ENCODE measurements around the gene ZNF474. TPM values are rescaled to one million over a fixed set of nuclear protein-coding genes. Genes with fewer than 3 reads are reported as not detected.
A peak's percentile ranks its signal among the peaks of the same experiment; 100 is the strongest.

ZNF474 gene
- total RNA-seq, 1 donor from 2014 or later, result not detected

DNA sequence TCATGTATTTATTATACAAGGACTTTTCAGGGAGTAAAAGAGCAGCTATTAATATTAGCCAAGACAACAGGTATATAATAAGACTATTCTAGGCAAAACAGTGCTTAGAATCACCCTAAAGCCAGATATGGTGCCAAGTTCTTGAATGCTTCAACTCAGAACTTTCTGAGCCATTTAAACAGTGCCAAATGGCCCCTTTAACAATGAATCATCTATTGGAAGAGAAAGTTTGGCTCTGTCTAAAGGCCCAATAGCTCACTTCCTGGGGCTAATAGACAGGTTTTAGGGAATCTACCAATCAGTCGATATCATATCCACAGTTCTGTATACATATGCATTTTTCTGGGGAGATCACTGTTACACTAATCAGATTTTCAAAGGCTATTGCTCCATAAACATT lies 42.9 kb downstream of the ZNF474 start:
- intact Hi-C loops (cut with DNase I), result no loop called here
- ATAC-seq (ENCODE audit: poor library complexity) (no peak), DNase-seq (no peak)

DNA sequence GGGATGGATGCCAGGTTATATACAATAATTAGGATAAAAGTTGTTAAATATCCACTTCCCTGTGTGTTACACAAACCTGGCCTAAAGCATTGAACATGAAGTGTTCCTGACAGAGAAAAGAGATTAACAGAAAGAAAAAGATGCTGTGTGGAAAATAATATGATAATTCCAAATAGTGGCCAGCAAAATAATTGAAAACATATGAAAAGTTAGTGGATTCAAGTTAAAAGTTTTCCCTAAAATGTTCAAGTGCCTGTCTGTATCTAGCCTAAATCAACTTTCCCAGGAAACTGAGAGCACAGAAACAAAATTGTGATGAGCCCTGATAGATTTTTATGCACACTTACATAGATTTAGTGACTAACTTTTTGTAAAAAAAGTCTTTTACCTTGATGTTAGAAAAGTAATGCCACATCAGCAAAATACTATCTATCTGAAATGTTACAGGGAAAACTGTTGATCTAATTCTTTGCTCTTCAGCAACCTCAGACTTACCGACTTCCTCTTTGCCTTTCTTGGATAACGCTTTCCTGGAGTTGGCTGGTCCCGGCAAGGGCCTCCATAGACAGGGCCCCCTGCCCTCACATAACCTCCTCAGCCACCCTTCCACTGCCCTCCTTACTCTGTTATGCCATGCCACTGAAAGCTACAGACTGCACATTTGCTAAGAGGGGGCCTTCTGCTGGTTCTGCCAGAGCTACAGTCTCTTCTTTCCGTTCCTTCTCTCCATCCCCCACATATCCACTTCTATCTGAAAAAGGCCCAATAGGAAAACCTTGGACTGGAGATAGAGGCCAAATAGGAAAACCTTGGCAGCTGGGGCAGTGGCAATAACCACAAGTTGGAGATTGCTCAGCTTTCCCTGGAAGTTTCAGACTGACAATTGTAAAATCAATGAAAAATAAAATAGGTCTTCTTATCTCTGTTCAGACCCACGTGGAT lies 44.4 kb downstream of the ZNF474 start:
- ATAC-seq (ENCODE audit: poor library complexity) (no peak), DNase-seq (no peak)
- intact Hi-C loops (cut with DNase I), result no loop called here

DNA sequence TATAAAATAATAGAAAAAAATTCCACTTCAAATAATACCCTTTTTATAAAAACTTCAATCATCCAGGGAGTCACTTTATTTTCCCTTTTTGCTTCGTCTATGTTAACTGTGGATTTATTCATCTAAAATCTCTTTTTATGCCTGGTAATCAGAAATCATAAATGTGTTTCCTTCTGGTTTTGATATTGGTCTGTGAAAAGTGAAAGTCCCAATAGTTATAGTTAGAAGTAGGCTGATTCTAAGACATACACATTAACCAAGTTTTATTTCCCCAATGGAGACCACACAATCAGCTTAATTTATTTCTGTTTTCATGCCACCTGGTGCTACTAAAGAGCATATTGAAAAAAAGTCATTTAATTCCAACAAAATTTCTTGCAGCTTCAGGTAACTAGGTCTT lies 45.7 kb downstream of the ZNF474 start:
- ATAC-seq (ENCODE audit: poor library complexity), result no peak
- intact Hi-C loops (cut with DNase I), result no loop called here
- DNase-seq, result no peak

DNA sequence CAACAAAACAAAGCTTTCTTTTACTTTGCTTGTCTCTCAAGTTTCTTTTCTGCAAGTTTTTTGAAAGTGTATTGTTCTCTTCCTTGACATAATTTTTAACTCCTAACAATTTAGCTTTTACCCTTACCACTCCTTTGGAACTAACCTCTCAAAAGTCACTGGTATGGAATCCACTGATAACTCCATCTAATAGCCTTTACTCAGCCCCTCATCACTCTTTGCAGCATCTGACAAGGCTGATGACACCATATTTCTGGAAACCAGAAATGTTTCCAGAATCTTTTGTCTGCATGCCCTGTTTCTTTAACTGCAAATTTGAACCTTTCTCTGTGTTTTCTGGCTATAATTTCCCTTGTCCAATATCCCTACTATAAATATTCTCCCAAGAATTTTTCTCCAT lies 46.5 kb downstream of the ZNF474 start:
- DNase-seq, result no peak
- no peak for ATAC-seq (ENCODE audit: poor library complexity)
- intact Hi-C loops (cut with DNase I), result no loop called here

DNA sequence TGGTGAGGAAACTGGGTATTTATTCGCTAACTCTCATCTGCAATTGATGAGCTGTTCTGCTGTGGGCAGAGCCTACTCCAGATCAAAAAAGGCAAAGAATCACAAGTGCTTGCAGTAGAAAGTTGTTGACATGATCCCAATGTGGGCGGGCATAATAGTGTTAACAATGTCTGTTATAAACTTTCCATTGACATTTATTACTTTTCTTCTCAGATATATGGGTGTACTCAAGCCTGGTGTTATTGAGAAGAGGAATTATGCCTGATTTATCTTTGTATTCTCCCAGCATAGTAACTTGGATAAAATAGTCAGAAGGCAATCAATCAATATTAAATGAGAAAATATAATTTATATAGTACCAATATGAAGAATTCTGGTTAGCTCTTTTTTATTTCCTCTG lies 47.8 kb downstream of the ZNF474 start:
- ATAC-seq (ENCODE audit: poor library complexity) (no peak), DNase-seq (no peak)
- intact Hi-C loops (cut with DNase I), result no loop called here

DNA sequence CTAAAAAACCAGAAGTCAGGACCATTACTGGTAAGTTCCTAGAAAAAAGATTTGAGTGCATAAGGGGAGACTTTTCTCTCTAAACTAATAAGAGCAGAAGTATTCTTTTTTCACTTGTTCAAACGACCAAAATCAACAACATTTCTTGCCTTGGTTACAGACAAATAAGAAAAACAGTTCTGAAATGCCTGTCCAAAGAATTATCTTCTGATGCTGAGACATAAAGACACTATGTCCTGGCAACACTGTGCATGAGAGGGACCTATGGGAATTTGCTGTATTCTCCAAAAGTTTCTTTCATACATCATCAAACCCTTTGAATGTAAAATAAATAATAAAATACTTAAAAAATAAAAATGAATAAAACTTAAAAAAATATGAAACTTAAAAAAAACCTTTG lies 50.4 kb downstream of the ZNF474 start:
- no peak for DNase-seq
- intact Hi-C loops (cut with DNase I), result no loop called here
- ATAC-seq (ENCODE audit: poor library complexity), result no peak

DNA sequence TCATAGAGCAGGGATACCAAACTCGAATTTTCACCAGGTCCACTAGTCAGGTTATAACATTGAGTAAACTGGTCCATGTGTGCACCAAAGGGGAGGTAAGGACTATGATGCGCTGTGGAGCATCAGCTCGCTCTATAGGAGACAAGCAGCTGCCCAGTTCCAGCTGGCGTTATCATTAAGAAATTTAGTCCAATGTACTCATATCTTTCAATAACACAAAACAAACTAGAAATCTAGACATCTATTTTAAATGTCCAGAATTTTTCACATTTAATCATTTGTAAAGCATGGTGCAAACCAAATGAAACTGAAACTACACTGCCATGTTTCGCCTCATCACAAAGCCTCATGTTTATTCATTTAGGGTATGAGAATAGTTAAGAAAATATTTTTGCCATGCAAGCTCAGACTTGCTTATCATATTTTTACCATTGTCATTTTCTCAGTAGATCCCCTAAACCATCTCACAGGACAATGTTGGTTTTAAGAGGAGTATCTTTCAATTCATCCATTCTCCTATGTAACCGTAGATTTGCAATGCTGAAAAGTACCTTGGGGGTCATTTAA lies 50.9 kb downstream of the ZNF474 start:
- no peak for DNase-seq
- no peak for ATAC-seq (ENCODE audit: poor library complexity)
- intact Hi-C loops (cut with DNase I), result no loop called here

DNA sequence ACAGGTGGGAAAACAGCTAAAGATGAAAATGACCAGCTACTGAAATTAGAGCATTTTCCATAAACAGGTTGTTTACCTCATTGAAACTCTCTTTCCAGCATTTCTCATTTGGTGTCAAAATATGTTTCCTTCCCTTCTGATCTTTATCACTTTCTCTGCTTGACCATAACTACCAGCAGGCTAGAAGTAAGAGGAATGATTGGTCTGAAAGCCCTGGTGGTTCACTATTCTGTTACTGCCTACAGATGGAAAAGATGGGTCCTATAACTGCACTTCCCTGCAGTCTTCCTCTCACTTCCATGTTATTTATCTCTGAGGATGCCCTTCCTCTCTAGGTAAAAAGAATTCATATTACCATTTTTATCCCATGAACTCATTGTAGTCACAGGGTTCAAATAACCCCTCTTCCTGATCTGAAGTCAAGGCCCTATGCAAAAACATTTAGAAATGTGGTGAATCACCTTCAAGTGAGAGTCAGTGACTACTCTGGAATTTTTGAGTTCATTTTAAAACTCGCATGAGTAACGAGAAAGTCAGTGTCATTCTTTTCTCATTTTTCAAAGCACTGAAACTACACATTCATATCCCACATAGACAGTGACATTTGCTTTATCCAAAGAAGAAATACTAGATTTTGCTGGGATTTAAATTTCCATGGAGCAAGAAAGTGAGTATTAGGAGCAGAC lies 51.7 kb downstream of the ZNF474 start:
- intact Hi-C loops (cut with DNase I), result no loop called here
- DNase-seq (no peak), ATAC-seq (ENCODE audit: poor library complexity) (no peak)

DNA sequence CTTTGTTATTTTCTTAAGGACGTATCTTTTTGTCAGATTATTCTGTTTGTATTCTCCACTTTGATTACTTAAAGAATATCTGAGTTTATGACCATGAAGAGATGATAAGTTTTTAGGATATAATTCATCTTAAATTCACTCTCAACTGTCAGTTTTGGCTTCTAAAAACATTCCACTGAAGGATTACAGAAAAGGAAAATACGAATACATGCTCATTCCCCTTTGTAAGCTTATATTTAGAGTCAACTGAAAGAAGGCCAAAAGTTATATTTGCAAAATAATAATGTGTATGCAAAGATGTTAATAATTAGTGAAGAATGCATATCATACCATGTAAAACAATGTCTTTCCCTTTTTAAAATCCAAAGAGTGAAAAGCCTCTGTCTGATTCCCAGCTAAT lies 52.5 kb downstream of the ZNF474 start:
- DNase-seq, result no peak
- intact Hi-C loops (cut with DNase I), result no loop called here
- ATAC-seq (ENCODE audit: poor library complexity), result no peak

DNA sequence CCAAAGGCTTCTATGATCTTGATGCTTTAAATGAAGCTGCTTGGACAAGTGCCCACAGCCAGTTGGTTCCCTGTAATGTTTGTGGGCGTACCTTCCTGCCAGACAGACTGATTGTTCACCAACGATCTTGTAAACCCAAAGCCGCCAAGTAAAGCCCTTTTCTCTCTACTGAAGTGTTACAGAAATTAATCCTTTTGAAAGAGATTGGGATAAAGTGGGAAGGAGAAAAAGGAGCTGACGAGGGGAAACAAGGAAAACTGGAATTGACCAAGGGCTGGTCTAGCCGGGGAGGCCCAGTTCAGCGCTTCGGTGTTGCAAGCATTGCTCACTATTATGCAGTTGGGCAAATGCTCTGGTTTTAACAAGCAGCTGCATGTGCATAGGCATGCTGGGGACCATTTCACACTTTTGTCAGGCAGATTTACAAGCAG lies 53.2 kb downstream of the ZNF474 start:
- ATAC-seq (ENCODE audit: poor library complexity), result peak; percentile 69
- intact Hi-C loops (cut with DNase I), result no loop called here
- no peak for DNase-seq

DNA sequence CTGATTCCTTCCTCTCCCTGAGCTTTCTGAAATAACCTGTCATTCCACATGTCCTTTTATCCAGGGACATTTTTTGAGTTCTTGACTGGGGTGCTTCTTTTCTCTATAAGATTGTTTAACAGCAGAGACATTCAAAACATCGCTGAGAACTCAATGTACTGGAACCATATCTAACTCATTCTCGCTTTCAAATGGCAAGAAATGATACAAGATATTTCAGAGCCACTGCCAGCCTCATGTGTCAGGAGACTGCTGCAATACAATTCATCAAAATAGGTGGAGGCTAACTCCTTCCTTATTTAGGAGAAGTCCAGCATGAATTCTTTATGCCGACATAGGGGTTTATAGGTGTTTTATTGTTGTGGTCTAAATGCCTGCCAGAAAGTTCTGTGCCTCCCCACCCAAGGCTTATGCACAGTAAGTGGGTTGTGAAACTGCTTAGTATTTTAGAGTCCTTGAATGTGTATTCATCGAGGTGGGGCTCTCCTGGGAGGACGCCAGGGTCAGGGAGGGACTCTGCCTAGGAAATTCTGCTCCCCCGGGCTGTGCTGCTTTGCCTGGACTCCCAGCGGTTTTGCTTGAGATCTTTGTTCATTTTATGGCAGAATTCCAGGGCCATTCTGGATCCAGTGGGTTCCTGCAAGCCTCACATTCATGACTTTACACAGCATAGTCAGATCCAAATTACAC lies 53.9 kb downstream of the ZNF474 start:
- ATAC-seq (ENCODE audit: poor library complexity) (peak; percentile 86), DNase-seq (peak; percentile 82)
- intact Hi-C loops (cut with DNase I), result no loop called here

DNA sequence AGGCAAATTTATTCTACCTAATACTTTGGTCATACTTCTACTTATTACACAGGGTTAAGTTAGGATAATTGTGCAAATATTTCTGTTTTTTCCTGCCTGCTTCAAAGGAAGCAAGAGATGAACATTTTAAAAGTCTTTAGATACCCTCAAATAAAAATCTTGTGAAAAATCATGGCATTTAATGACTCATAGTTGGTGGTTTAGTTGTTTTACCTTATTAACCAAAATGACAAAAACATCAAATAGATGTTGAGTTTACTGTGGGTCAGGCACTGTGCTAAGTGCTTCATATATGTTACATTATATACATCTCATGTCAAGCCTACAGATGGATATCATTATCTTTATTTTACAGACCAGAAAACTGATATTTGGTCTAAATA lies 54.4 kb downstream of the ZNF474 start:
- DNase-seq (no peak), ATAC-seq (ENCODE audit: poor library complexity) (no peak)
- intact Hi-C loops (cut with DNase I), result no loop called here

DNA sequence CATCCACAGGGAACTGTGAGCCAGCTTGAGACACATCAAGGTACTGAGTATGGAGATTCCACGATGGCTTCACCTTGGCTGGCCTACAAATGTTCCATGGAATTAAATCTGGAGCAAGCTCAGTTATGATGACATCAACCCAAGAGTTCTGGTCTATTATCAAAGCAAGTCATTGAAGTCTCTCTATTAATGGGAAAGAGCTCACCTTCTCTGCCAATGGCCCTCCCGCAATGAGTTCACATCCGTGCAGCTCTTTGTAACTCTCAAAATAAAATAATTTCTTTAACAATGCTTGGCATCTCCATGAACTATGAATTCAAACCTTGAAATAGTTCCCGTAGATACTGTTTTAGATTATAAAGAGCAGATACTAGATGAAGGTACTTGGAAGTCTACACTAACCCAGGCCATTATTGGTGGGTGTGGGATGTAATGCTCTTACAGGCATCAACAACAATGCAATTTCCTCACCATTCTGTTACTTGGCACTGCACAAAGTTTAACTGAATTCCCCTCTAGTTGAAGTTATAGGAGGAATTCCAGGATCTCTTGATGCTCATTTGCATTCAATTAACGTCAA lies 55.4 kb downstream of the ZNF474 start:
- no peak for ATAC-seq (ENCODE audit: poor library complexity)
- intact Hi-C loops (cut with DNase I), result no loop called here
- DNase-seq, result no peak

DNA sequence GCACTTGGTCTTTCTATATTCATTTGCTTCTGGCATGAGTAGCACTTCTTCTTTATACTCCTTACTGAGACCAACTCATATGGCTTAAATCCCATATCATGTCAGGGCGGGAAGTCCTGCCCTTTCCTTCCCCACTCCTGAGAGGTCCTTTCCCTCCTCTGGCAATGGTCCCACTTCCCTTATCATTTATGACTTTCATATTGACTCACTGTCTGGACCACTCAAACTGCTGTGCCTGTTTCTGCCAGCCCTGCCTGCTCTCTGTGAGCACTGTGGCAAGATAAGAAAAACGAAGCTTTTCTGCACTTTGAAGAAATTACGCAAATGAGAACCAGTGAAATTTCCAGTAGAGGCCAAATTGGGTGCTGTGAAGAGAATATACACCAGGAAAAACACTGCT lies 58.1 kb downstream of the ZNF474 start:
- no peak for DNase-seq
- intact Hi-C loops (cut with DNase I), result no loop called here

DNA sequence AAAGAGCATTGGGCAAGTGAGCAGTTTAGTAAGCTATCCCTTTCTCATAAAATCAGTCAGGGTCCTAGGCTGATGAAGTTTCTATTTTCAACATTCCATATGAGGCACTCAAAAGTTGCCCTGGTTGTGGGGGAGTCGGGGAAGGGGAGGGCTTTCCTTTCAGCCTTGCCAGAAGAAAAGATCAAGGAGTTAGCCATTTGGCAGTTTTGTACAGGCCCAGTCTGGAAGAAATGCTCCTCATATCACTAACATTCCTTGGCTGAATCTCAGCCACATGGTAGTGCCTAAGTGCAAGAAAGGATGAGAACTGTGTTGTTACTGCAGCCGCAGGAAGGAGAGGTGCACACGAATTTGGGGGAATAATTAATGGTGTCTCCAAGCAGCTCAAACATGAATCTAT lies 60.8 kb downstream of the ZNF474 start:
- ATAC-seq (ENCODE audit: poor library complexity) (no peak), DNase-seq (no peak)
- intact Hi-C loops (cut with DNase I), result no loop called here

More for the DNA sequence above, 58.1 kb downstream of the ZNF474 start:
- no peak for ATAC-seq (ENCODE audit: poor library complexity)

DNA sequence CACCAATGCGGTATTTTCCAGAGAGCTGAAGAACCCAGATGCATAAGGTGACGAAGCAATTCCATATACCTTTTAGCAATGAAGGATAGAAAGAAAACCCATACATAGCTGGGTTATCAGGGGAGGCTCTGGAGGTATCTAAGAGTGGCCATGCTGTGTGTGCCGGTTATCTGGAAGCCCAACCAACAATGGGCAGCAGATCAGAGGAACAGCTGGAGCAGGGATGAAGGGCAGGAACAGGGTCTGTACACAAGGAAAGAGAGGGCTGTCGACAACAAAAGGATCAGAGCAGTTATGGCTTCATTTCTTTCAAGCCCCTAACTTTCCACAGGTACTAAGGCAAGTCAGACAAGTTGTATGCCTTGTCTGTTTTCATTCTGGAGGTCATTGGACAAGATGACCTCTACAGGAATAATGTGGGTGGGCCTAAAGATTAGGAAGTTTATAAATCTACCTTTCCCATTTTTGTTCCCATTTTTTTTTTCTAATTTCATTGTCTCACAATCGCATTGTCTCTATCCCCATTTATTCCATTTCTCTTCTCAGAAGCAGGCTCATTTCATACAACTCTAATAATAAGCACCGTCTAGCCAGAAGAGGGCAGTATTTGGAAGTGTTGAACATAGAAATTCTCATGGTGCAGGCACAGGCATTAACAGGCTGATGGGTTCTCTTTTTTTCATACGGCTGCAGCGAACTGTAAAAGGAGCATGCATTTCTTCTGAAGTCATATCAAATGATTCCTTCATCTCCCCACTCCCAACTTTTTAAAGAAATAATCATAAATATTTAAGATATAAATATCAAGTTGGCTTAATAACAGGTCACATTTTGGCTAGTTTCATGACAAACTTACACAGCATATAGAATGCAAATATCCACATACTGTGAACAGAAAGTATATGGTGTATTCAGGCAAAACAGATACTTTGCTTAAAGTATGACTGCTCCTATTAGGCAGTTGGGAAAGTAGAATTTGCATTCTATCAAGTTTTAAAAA lies 63.5 kb downstream of the ZNF474 start:
- DNase-seq, result no peak
- peak; percentile 68 for ATAC-seq (ENCODE audit: poor library complexity)
- intact Hi-C loops (cut with DNase I), result no loop called here

DNA sequence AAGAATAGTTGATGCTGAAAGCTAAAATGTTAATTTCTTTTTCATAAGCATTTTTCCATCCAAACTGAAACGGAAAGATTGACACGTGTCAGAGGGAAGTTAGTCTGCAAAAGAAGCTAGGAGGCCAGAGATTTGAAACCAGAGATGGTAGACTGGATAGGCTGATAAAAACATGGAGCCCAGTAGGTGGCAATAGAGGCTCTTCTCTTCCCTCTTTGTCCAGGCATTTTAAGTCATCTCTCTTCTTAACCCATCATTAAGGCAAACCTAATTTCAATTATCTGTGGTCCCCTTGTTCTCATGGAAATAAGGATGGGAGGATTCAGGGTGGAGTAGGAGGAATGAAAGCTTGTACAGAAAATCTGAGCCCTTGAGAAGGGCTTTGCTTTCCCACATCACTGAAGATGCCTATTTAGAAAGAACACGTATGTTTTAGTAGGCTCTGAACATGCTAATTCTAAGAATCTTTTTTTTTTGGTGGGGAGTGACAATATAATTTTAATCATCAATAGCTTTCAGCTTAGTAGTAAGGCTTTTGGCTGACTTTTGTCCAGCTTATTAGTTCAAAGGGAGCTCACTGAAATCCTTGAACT lies 66.6 kb downstream of the ZNF474 start:
- DNase-seq (no peak), ATAC-seq (ENCODE audit: poor library complexity) (peak; percentile 73)
- intact Hi-C loops (cut with DNase I), result loop anchor here (5.0 kb wide), 1 partner anchor 221 kb away; no protein-coding TSS in a partner anchor

Data from Right ventricle myocardium superior (tissue), 1 donor.